Measurements from ENCODE around the gene INO80.

GRCh38 chr15:40955930-40956540, 160.0 kb downstream of the INO80 start:
- TF ChIP-seq SNAI2 (CRISPR knock-in tag; IDR thresholded peaks at IDR 0.05) (no peak), TCF4 (CRISPR knock-in tag; IDR thresholded peaks at IDR 0.05; ENCODE audit: borderline replicate concordance) (no peak), OSR1 (CRISPR knock-in tag; IDR thresholded peaks at IDR 0.05) (no peak)
